IMR-90 (cell line): ENCODE results near the gene KLK11. TPM values are rescaled to one million over a fixed set of nuclear protein-coding genes. Genes with fewer than 3 reads are reported as not detected.

Experiments used
- ATAC-seq: fragments of 200-7000 bp; cut with Tn5 transposase; 2 replicates; pipeline ENCODE4 v1.9.1; 2020; ENCODE audit warnings: low read depth, mild to moderate bottlenecking, moderate library complexity
- BruUV-seq: library from RNA; stranded (reverse); fragments of 400-500 nt; replicated peaks from 2 replicates; lab custom pipeline; 2021; lab: Mats Ljungman, UMichigan
- CTCF ChIA-PET: fragments of 300-600 bp; formaldehyde crosslinking; extraction: SDS; loops from one replicate; lab custom pipeline; 2021; ENCODE audit warnings: antibody characterized with exemption; lab: Yijun Ruan, JAX
- POLR2A ChIA-PET: fragments of 300-600 bp; sonication (Branson Sonifier 250); formaldehyde crosslinking; loops from one replicate; lab custom pipeline; 2022; ENCODE audit warnings: antibody characterized with exemption; ENCODE audit not compliant: unreplicated experiment; lab: Charles Lee
- DNase-seq: peaks from one replicate; pipeline ENCODE4 v3.0.0; 2013
- H2AFZ ChIP-seq: replicated peaks from 2 replicates; pipeline ENCODE3; 2013; ENCODE audit warnings: low read length, mild to moderate bottlenecking; ENCODE audit not compliant: poor library complexity
- H2AK5ac ChIP-seq: 2 replicates; pipeline ENCODE4 v1.6.1; 2013; ENCODE audit warnings: low read depth, low read length, inconsistent platforms
- H2AK9ac ChIP-seq: replicated peaks from 2 replicates; pipeline ENCODE3; 2013; ENCODE audit warnings: mild to moderate bottlenecking, low read depth, low read length, moderate library complexity; ENCODE audit not compliant: poor library complexity
- H2BK120ac ChIP-seq: 2 replicates; pipeline ENCODE4 v1.6.1; 2013; ENCODE audit warnings: low read depth, low read length, inconsistent platforms
- H2BK15ac ChIP-seq: 3 replicates; pipeline ENCODE4 v1.6.1; 2013; ENCODE audit warnings: low read depth, low read length, inconsistent platforms
- H2BK20ac ChIP-seq: 2 replicates; pipeline ENCODE4 v1.6.1; 2013; ENCODE audit warnings: low read depth, mild to moderate bottlenecking, inconsistent platforms, low read length, moderate library complexity
- H2BK5ac ChIP-seq: 2 replicates; pipeline ENCODE4 v1.6.1; 2013; ENCODE audit warnings: mild to moderate bottlenecking, low read depth, low read length, inconsistent platforms; ENCODE audit not compliant: poor library complexity, severe bottlenecking
- H3K14ac ChIP-seq: replicated peaks from 2 replicates; pipeline ENCODE4 v1.6.1; 2013; ENCODE audit warnings: low read depth, low read length, inconsistent platforms
- H3K18ac ChIP-seq: 2 replicates; pipeline ENCODE4 v1.6.1; 2013; ENCODE audit warnings: low read depth, low read length, control low read depth
- H3K23ac ChIP-seq: 2 replicates; pipeline ENCODE4 v1.6.1; 2013; ENCODE audit warnings: low read depth, low read length, inconsistent platforms
- H3K27ac ChIP-seq: 2 replicates; pipeline ENCODE4 v1.5.1; 2013; ENCODE audit warnings: mild to moderate bottlenecking, control low read depth, low read length; ENCODE audit not compliant: insufficient read depth
- H3K27me3 ChIP-seq: 2 replicates; pipeline ENCODE4 v1.6.1; 2013; ENCODE audit warnings: low read length; ENCODE audit not compliant: control insufficient read depth, insufficient read depth
- H3K36me3 ChIP-seq: 2 replicates; pipeline ENCODE4 v1.6.1; 2013; ENCODE audit warnings: low read length, mixed read lengths; ENCODE audit not compliant: control insufficient read depth, insufficient read depth
- H3K4ac ChIP-seq: 2 replicates; pipeline ENCODE4 v1.6.1; 2013; ENCODE audit warnings: low read depth, low read length, inconsistent platforms
- H3K4me1 ChIP-seq: 2 replicates; pipeline ENCODE4 v1.6.1; 2013; ENCODE audit warnings: low read length, mixed read lengths; ENCODE audit not compliant: control insufficient read depth, insufficient read depth
- H3K4me2 ChIP-seq: 2 replicates; pipeline ENCODE4 v1.6.1; 2013; ENCODE audit warnings: low read depth, mild to moderate bottlenecking, control low read depth, low read length, moderate library complexity
- H3K4me3 ChIP-seq: 2 replicates; pipeline ENCODE4 v1.5.1; 2013; ENCODE audit warnings: low read depth, mild to moderate bottlenecking, control low read depth, low read length, moderate library complexity; ENCODE audit not compliant: insufficient read depth
- H3K56ac ChIP-seq: 2 replicates; pipeline ENCODE4 v1.6.1; 2013; ENCODE audit warnings: low read length, inconsistent platforms; ENCODE audit not compliant: insufficient read depth; ENCODE audit errors: extremely low read depth
- H3K79me1 ChIP-seq, 2 experiments: 2 replicates each; pipeline ENCODE4 v1.6.1; 2013; ENCODE audit warnings: low read length in 2 of 2, inconsistent platforms in 1 of 2, low read depth in 1 of 2
- H3K9ac ChIP-seq: 2 replicates; pipeline ENCODE4 v1.6.1; 2013; ENCODE audit warnings: low read depth, low read length, control low read depth
- H3K9me1 ChIP-seq: 2 replicates; pipeline ENCODE4 v1.6.1; 2013; ENCODE audit warnings: low read length, inconsistent platforms; ENCODE audit not compliant: insufficient read depth
- H3K9me3 ChIP-seq: 2 replicates; pipeline ENCODE4 v1.6.1; 2013; ENCODE audit warnings: low read length; ENCODE audit not compliant: control insufficient read depth, insufficient read depth
- H4K20me1 ChIP-seq: 2 replicates; pipeline ENCODE4 v1.6.1; 2013; ENCODE audit warnings: low read length, inconsistent platforms; ENCODE audit not compliant: insufficient read depth
- H4K5ac ChIP-seq: 2 replicates; pipeline ENCODE4 v1.6.1; 2013; ENCODE audit warnings: mild to moderate bottlenecking, low read depth, low read length, control low read depth
- H4K8ac ChIP-seq, 2 experiments: 2 replicates each; pipeline ENCODE4 v1.6.1; 2013; ENCODE audit warnings: low read depth in 2 of 2, low read length in 2 of 2, control low read depth in 1 of 2, inconsistent platforms in 1 of 2
- H4K91ac ChIP-seq: 2 replicates; pipeline ENCODE4 v1.6.1; 2013; ENCODE audit warnings: low read depth, low read length, inconsistent platforms; ENCODE audit not compliant: insufficient read depth
- CHD1 ChIP-seq: IDR thresholded peaks from 2 replicates; pipeline ENCODE4 v1.6.1; 2012; ENCODE audit warnings: low read depth, low read length, improper control_type of control experiment
- FOS ChIP-seq: fragments of 150-350 bp; IDR thresholded peaks from 2 replicates; pipeline ENCODE4 v1.6.1; 2016; ENCODE audit warnings: low read depth, low read length
- MAFK ChIP-seq: IDR thresholded peaks from 2 replicates; pipeline ENCODE4 v1.6.1; 2012; ENCODE audit warnings: low read depth, low read length, improper control_type of control experiment
- NFE2L2 ChIP-seq: fragments of 150-350 bp; IDR thresholded peaks from 2 replicates; pipeline ENCODE4 v1.6.1; 2016; ENCODE audit warnings: low read depth, mild to moderate bottlenecking, low read length
- POLR2A ChIP-seq: IDR thresholded peaks from 2 replicates; pipeline ENCODE4 v1.6.1; 2012; ENCODE audit warnings: mild to moderate bottlenecking, low read depth, low read length
- RAD21 ChIP-seq: IDR thresholded peaks from 2 replicates; pipeline ENCODE4 v1.6.1; 2012; ENCODE audit warnings: low read length, improper control_type of control experiment
- RCOR1 ChIP-seq: IDR thresholded peaks from 2 replicates; pipeline ENCODE4 v1.6.1; 2012; ENCODE audit warnings: mild to moderate bottlenecking, low read length, improper control_type of control experiment; ENCODE audit not compliant: insufficient replicate concordance
- SMC3 ChIP-seq: fragments of 150-350 bp; IDR thresholded peaks from 2 replicates; pipeline ENCODE4 v1.6.1; 2016; ENCODE audit warnings: low read depth, mild to moderate bottlenecking, antibody characterized with exemption, low read length, moderate library complexity
- WGBS, 2 experiments: methylation state at CpG; one replicate each; pipeline versions ENCODE4 v1.1.5 to v1.1.7; 2013; ENCODE audit warnings: missing lambda C conversion rate in 2 of 2; ENCODE audit not compliant: insufficient read length in 1 of 2; ENCODE audit errors: extremely low coverage in 2 of 2; 5-methylcytosine and 5-hydroxymethylcytosine counted together
- dilution Hi-C: fragments of 300-500 bp; cut with HindIII; formaldehyde crosslinking; loops from one replicate; pipeline ENCODE4 v1.14.3; 2018; ENCODE audit warnings: low sequenced_read_pairs; ENCODE audit not compliant: unreplicated experiment
- in situ Hi-C: fragments of 300-500 bp; cut with MboI; formaldehyde crosslinking; loops from 3 replicates; pipeline ENCODE4 v1.14.3; 2019; ENCODE audit warnings: low sequenced_read_pairs, inconsistent platforms, mixed read lengths
- intact Hi-C: fragments of 100-400 bp; cut with micrococcal nuclease; formaldehyde crosslinking; loops from 2 replicates; pipeline ENCODE4 v1.10.0; 2022
- polyA plus RNA-seq, 3 experiments: library from polyadenylated mRNA; depleted of rRNA; stranded (reverse); fragments of >200 nt; gene quantifications; 2 replicates each; pipeline ENCODE4 v1.2.3, GENCODE V29; 2012; ENCODE audit warnings: low replicate concordance in 1 of 3
- total RNA-seq: library from RNA; depleted of rRNA; stranded (reverse); fragments of >200 nt; gene quantifications from 2 replicates; pipeline ENCODE4 v1.2.3, GENCODE V29; 2012
- TF ChIP-seq, protein P1 (sequence below): fragments of 150-350 bp; IDR thresholded peaks from 2 replicates; pipeline ENCODE4 v1.6.1; 2016; ENCODE audit warnings: low read depth, mild to moderate bottlenecking, low read length, moderate library complexity, borderline replicate concordance

Gene KLK11
- total and polyA plus RNA-seq, 2 of the 4 experiments (the other 2 are of a cell fraction) = not detected

DNA sequence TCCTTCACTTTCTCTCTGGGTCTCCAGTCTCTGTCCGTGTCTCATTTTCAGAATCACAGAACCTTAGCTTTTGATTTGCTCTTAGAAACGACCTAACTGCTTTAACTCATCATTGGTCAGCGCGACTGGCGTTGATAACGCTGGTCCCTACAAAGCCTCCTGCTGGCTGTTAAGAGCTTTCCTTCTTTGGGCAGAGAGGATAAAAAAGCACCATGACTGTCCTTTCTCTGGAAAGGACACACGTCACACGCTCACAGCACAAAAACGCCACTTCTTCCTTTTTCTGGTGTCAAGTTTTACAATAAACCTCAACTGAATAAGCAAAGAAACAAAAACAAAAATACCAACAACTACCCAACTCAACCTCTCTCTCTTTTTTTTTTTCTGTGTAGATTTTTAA lies 10.1 kb upstream of the KLK11 start:
- no peak overlapping the region for H3K9ac ChIP-seq
- no peak overlapping the region for H2BK120ac ChIP-seq
- ChIA-PET CTCF (no interaction called here), POLR2A (no interaction called here)
- no peak overlapping the region for H4K5ac ChIP-seq
- no peak overlapping the region for H2BK5ac ChIP-seq
- dilution Hi-C loops = no loop called here
- no peaks in the 10 kb centered on the region for H3K9me1 ChIP-seq
- H3K9me3 ChIP-seq = peaks cover 8% of the 10 kb centered on the region; the same call in 1 of the 2 replicates
- H3K4ac ChIP-seq = no peak overlapping the region
- no peak overlapping the region for H2AK9ac ChIP-seq
- H3K27ac ChIP-seq = no peak overlapping the region
- no peaks in the 10 kb centered on the region for H3K36me3 ChIP-seq
- H2AK5ac ChIP-seq = no peak overlapping the region
- H2BK15ac ChIP-seq = no peak overlapping the region
- H3K23ac ChIP-seq = no peak overlapping the region
- H3K4me2 ChIP-seq = no peak overlapping the region
- intact Hi-C loops = no loop called here
- no peak overlapping the region for H4K8ac ChIP-seq
- H3K4me1 ChIP-seq = no peaks in the 10 kb centered on the region
- H3K56ac ChIP-seq = no peak overlapping the region
- WGBS, 2 experiments = 49% methylated on average over 7 of the region's 9 CpGs; no CpG with 5 or more reads in 1 of the 2 experiments
- no peak overlapping the region for H2AFZ ChIP-seq
- no peak overlapping the region for H3K14ac ChIP-seq
- BruUV-seq = no TSS peak
- H4K20me1 ChIP-seq = no peaks in the 10 kb centered on the region
- TF ChIP-seq SMC3 (no peak), RAD21 (no peak), RCOR1 (no peak), POLR2A (no peak), FOS (no peak), NFE2L2 (no peak), MAFK (no peak), CHD1 (no peak)
- TF ChIP-seq, protein P1, sequence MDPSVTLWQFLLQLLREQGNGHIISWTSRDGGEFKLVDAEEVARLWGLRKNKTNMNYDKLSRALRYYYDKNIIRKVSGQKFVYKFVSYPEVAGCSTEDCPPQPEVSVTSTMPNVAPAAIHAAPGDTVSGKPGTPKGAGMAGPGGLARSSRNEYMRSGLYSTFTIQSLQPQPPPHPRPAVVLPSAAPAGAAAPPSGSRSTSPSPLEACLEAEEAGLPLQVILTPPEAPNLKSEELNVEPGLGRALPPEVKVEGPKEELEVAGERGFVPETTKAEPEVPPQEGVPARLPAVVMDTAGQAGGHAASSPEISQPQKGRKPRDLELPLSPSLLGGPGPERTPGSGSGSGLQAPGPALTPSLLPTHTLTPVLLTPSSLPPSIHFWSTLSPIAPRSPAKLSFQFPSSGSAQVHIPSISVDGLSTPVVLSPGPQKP = no peak
- ATAC-seq (no peak), DNase-seq (no peak)
- no peaks in the 10 kb centered on the region for H3K27me3 ChIP-seq
- no peak overlapping the region for H2BK20ac ChIP-seq
- H3K18ac ChIP-seq = no peak overlapping the region
- no peak overlapping the region for H4K91ac ChIP-seq
- H3K79me1 ChIP-seq = no peaks in the 10 kb centered on the region
- in situ Hi-C loops = loop anchor here (10.0 kb wide), 1 partner anchor 138 kb away; no protein-coding TSS in a partner anchor
- H3K4me3 ChIP-seq = no peak overlapping the region
